GM12891 (cell line): ENCODE measurements around the gene TUBGCP2.

Experiments
- POLR2A ChIP-seq: IDR thresholded peaks from 2 replicates; pipeline ENCODE4 v1.6.1; 2011; ENCODE audit warnings: low read depth, low read length, control low read depth
- POLR2AphosphoS5 ChIP-seq: IDR thresholded peaks from 2 replicates; pipeline ENCODE4 v1.6.1; 2011; ENCODE audit warnings: low read depth, low read length, control low read depth
- SPI1 ChIP-seq: IDR thresholded peaks from 2 replicates; pipeline ENCODE4 v1.6.1; 2011; ENCODE audit warnings: low read depth, low read length, control low read depth
- TAF1 ChIP-seq: IDR thresholded peaks from 2 replicates; pipeline ENCODE4 v1.6.1; 2011; ENCODE audit warnings: low read depth, low read length, control low read depth

DNA sequence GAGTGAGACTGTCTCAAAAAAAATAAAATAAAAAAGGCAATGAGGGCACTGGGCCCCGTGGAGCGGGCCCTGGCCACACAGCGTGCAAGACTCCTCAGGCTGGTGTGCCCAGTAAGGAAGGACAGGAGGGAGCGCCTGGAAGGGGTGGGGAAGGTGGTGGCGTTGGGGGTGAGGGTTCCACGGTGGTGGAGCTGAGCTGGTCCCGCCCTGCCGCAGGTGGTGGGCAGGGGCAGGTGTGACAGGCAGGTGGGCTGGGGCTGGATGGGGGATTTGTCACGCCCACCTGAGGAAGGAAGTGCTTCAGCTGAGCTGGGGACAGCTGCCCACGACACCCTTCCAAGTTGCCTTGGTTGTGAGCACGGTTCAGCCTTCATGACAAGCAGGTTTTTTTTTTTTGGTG is 37.7 kb upstream of the TUBGCP2 start:
- TF ChIP-seq POLR2A (no peak), SPI1 (no peak), POLR2AphosphoS5 (no peak), TAF1 (no peak)
